Fibroblast of pulmonary artery (primary cell): ENCODE results near the gene GLMN.
A peak's percentile ranks its signal among the peaks of the same experiment; 100 is the strongest.
"Not testable (repeated sequence)": the region's sequence is repeated elsewhere in the genome, so short reads cannot be mapped to it uniquely, and the experiment has no call there.

Source experiments
- DNase-seq: peaks from one replicate; pipeline ENCODE4 v3.0.0-alpha.2; 2010; ENCODE audit warnings: low read depth
- H3K4me3 ChIP-seq: replicated peaks from 2 replicates; pipeline ENCODE4 v1.5.1; 2011; ENCODE audit warnings: low read depth, mild to moderate bottlenecking, control low read depth, low read length, moderate library complexity
- CTCF ChIP-seq: IDR thresholded peaks from 2 replicates; pipeline ENCODE4 v1.5.1; 2011; ENCODE audit warnings: mild to moderate bottlenecking, control low read depth, low read length, inconsistent platforms; ENCODE audit errors: missing control alignments

The GLMN gene

GRCh38 chr1:92262516-92262915, 36.3 kb downstream of the GLMN start:
- TF ChIP-seq CTCF: no peak
- H3K4me3 ChIP-seq: no peak overlapping the region
- DNase-seq: peak; percentile 63

- no peak for TF ChIP-seq CTCF
- DNase-seq: peak; percentile 18
- no peak overlapping the region for H3K4me3 ChIP-seq
These were observed 39.4 kb downstream of the GLMN start for GRCh38 chr1:92259350-92259749.

- H3K4me3 ChIP-seq, DNase-seq: not testable (repeated sequence)
These were observed 44.1 kb downstream of the GLMN start for GRCh38 chr1:92254714-92255113.

- DNase-seq: peak; percentile 4
- H3K4me3 ChIP-seq: no peak overlapping the region
- TF ChIP-seq CTCF: no peak
These were observed 54.4 kb downstream of the GLMN start for GRCh38 chr1:92244376-92244775.

DNA sequence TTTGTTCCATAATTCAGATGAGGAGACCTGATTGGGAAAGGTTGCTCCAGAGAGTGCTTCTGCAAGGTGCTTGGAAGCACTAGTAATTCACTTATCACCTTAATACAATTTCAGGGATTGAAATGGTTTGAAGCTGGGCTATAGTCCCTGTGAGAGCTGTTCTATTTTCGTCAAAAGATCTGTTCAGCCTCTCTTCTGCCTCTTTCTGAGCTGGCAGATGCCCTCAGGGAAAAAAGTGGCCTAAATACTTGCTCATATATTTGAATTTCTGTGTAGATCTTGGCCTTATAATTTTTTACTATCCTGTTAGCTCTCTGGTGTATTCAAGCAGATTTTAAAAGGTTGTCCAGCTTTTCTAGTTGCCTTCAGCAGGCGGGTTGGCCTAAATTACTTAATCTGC, 58.8 kb downstream of the GLMN start:
- TF ChIP-seq CTCF: no peak
- no peak overlapping the region for H3K4me3 ChIP-seq
- no peak for DNase-seq

DNA sequence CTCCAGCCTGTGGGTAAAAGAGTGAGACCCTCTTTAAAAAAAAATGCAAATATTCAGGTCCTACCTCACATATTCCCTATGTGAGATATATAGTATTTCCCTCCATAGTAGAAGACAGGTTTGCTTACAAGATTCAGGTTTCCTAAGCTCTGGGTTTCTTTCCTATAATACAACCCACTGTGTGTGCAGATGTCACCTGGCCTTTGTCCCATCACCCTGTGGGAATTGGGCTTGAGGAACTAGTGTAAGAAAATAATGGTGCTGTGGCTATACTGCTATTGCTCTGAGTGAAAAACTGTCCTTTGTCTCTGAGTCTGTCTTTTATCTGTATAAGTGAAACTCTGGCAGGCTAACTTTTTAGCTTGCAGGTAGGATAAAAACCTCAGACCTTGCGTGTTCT, 68.1 kb downstream of the GLMN start:
- no peak for DNase-seq
- no peak for TF ChIP-seq CTCF
- no peak overlapping the region for H3K4me3 ChIP-seq

- no peak for TF ChIP-seq CTCF
- H3K4me3 ChIP-seq: no peak overlapping the region
- DNase-seq: no peak
These were observed 70.4 kb downstream of the GLMN start for GRCh38 chr1:92228401-92228800.

DNA sequence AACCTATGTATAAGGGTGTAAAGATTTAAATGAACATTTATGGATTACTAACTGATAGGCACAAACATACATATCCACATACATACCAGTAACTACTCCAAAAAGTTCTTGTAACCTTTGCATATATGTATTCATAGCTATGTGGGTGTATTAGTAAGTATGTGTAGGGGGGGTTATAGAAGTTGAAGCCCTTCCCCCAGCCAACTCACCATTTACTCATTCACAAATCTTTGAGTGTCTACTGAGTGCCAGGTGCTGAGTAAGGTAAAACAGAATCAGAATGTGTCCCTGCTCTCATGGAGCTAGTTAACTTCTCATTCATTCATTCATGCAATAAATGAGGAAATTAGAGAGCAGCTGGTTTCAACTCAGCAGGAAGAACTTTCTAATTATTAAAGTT, 79.8 kb downstream of the GLMN start:
- no peak for TF ChIP-seq CTCF
- DNase-seq: no peak
- no peak overlapping the region for H3K4me3 ChIP-seq
